ENCODE data around the gene MAP2K5.
A peak's percentile ranks its signal among the peaks of the same experiment; 100 is the strongest.

The MAP2K5 gene

DNA sequence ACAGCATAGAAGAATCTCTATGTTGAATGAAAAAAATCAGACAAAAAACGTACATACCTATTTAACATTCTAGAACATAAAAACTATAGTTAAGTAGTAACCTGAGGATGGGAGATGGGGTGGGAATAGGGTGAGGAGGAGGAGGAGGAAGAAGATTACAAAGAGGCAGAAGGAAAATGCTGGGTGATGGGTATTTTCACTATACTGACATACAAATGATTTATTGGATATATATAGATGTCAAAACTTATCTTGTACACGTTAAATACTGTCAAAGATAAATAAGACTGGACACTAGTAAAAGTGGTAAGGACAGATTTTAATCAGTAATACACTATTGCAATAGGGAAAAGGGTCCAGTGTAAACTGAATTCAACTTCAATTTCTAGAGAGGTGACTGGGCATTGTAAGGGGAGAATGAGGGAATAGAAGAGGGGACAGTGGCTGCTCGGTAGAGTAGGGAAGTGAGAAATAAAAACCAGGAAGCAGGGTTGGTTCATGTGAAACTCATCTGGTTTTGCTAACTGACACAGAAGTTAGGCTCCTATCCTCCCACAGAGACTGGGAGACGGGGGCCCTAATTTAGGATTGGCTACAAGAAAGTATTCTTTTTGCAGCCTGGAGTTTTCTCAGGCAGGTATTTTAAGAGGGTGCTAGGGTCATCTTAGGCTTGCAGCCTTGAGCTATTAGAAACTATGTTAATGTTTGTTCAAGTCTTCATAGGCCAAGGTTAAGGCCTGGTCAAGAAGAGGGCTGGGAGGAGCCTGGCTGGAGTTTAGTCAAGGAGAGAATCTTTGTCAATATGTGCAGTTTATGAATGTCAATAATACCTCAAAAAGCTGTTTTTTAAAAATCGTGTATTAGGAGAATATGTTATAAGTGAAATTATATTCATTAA, 36.6 kb upstream of the MAP2K5 start:
- TF ChIP-seq, protein P1, sequence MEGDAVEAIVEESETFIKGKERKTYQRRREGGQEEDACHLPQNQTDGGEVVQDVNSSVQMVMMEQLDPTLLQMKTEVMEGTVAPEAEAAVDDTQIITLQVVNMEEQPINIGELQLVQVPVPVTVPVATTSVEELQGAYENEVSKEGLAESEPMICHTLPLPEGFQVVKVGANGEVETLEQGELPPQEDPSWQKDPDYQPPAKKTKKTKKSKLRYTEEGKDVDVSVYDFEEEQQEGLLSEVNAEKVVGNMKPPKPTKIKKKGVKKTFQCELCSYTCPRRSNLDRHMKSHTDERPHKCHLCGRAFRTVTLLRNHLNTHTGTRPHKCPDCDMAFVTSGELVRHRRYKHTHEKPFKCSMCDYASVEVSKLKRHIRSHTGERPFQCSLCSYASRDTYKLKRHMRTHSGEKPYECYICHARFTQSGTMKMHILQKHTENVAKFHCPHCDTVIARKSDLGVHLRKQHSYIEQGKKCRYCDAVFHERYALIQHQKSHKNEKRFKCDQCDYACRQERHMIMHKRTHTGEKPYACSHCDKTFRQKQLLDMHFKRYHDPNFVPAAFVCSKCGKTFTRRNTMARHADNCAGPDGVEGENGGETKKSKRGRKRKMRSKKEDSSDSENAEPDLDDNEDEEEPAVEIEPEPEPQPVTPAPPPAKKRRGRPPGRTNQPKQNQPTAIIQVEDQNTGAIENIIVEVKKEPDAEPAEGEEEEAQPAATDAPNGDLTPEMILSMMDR (IDR thresholded peaks at IDR 0.05; ENCODE audit: low read depth, low read length, missing control alignments) = no peak
- no peak for DNase-seq (ENCODE audit: low read depth)
- no peak overlapping the region for H3K4me3 ChIP-seq (ENCODE audit: low read depth, low read length)
- in situ Hi-C loops (cut with HindIII; ENCODE audit: low sequenced_read_pairs) = no loop called here

DNA sequence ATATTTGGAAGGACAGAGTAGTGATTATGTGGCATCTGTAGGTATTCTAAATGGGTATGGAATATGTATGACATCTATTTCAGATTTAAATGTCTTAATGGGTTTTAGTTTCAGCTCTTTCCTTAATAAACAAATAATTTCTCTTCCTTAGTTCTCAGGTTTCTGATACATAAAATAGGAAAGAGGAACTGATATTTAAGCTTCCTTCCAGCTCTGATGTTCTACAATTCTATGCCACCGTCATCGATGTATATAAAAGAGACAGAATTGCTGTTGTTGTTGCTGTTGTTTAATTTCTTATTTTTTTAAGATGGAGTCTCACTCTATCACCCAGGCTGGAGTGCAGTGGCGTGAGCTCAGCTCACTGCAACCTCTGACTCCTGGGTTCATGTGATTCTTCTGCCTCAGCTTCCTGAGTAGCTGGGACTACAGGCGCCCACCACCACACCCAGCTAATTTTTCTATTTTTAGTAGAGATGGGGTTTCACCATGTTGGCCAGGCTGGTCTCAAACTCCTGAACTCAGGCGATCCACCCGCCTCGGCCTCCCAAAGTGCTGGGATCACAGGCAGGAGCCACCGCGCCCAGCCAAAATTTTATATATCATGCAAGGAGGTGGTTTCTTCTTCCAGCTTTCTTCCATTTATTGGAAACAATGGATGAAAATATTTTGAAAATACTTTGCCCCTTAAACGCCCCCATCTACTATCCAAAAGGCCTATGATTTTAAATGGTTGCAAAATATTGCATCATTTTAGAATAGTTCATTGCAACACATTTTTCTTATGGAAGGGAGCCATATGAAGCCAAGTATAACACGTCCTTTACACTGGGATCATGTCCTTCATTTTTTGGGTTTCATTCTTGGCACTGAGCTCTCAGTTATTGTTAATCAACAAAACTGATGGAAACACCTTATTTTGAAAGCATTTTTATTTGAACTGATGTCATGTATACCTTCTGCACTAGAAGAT, 35.4 kb upstream of the MAP2K5 start:
- DNase-seq (ENCODE audit: low read depth) = no peak
- TF ChIP-seq, protein P1 (IDR thresholded peaks at IDR 0.05; ENCODE audit: low read depth, low read length, missing control alignments) = no peak
- no peak overlapping the region for H3K4me3 ChIP-seq (ENCODE audit: low read depth, low read length)
- in situ Hi-C loops (cut with HindIII; ENCODE audit: low sequenced_read_pairs) = no loop called here

DNA sequence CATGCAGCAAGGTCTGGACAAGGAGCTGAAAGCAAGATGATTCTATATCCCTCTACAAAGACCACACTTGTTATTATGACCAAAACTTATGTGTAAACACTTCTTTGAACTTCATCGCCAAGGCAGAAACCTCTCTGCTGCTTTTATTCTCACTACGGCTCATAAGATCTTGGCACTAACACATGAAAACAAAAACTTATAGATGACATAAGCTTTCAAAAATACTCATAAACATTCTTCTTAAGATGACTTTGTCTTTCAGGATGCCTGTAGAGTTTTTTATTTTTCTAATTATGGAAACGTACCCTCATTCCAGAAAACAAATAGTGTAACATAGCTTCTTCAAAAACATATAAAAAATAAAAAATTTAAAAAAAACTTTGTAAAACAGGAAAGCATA, 34.1 kb upstream of the MAP2K5 start:
- DNase-seq (ENCODE audit: low read depth) = no peak
- H3K4me3 ChIP-seq (ENCODE audit: low read depth, low read length) = no peak overlapping the region
- in situ Hi-C loops (cut with HindIII; ENCODE audit: low sequenced_read_pairs) = no loop called here
- TF ChIP-seq, protein P1 (IDR thresholded peaks at IDR 0.05; ENCODE audit: low read depth, low read length, missing control alignments) = no peak

DNA sequence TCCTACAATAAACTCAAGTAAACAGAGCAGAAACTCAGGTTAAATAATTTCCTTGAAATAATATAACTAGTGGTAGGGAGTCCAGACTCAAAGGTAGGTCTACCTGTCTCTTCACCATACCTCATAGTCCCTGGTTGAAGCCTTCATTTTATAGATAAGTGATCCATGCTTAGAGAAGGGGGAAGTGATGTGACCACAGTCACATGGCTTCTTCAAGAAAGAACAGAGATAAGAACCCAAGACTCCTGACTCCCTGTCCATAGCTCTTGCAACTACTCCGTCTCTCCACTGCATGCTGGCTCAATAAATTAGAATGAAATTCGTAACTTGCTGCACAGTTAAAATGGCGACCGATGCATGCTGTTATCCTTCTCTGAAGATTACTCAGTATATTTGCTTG, 32.6 kb upstream of the MAP2K5 start:
- TF ChIP-seq, protein P1 (IDR thresholded peaks at IDR 0.05; ENCODE audit: low read depth, low read length, missing control alignments) = no peak
- DNase-seq (ENCODE audit: low read depth) = no peak
- H3K4me3 ChIP-seq (ENCODE audit: low read depth, low read length) = no peak overlapping the region
- in situ Hi-C loops (cut with HindIII; ENCODE audit: low sequenced_read_pairs) = no loop called here

DNA sequence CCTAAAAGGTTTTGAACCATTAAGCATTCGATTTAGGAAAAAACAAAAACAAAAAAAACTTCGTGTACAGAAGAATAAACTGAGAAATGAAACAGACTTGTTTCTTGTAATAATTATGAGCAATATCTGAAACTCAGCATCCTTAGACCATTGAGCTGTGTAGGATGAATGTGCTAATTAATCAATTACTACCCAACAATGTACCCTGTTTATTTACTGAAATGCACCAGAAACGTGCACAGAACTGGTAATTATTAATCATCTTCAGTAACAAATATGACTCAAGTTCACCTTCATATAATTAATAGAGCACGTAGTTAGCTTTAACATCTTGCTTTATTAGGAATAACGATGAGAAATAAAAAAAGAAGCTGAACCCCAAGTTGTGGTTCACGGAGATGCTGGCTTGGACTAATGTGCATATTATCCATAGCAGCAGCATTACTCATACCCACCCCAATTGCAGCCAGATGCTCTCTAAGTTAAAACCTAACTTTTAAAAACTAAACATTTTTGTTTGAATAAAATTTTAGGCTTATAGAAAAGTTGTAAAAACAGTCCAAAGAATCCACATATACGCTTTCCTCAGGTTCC, 31.8 kb upstream of the MAP2K5 start:
- in situ Hi-C loops (cut with HindIII; ENCODE audit: low sequenced_read_pairs) = no loop called here

More for the DNA sequence above, 31.8 kb upstream of the MAP2K5 start:
- H3K4me3 ChIP-seq (ENCODE audit: low read depth, low read length) = no peak overlapping the region
- TF ChIP-seq, protein P1 (IDR thresholded peaks at IDR 0.05; ENCODE audit: low read depth, low read length, missing control alignments) = no peak
- peak; percentile 23 for DNase-seq (ENCODE audit: low read depth)

All from astrocyte of the cerebellum (primary cell).